HL-60 (cell line): ENCODE measurements around the gene GALNT9.

Source experiments
- DNase-seq, 2 experiments: peaks; one replicate each; pipeline ENCODE4 v3.0.0-alpha.2; 2010 to 2020; ENCODE audit warnings: low read depth in 1 of 2, low spot score in 1 of 2
- H3K27ac ChIP-seq: fragments of 250-450 bp; sonication (Bioruptor Pico); replicated peaks from 2 replicates; pipeline ENCODE4 v1.5.1; 2020; ENCODE audit warnings: mild to moderate bottlenecking, moderate library complexity
- H3K27me3 ChIP-seq: fragments of 250-450 bp; sonication (Bioruptor Pico); 2 replicates; pipeline ENCODE4 v1.5.1; 2021; ENCODE audit warnings: mild to moderate bottlenecking, moderate library complexity; ENCODE audit not compliant: insufficient read depth, poor library complexity, severe bottlenecking
- H3K4me3 ChIP-seq: replicated peaks from 2 replicates; pipeline ENCODE4 v1.5.1; 2011; ENCODE audit warnings: mild to moderate bottlenecking, control low read depth, low read length; ENCODE audit not compliant: insufficient read depth
- GABPA ChIP-seq: IDR thresholded peaks from 2 replicates; pipeline ENCODE4 v1.6.1; 2012; ENCODE audit warnings: low read depth
- POLR2AphosphoS5 ChIP-seq: IDR thresholded peaks from 2 replicates; pipeline ENCODE4 v1.6.1; 2012; ENCODE audit warnings: low read depth
- SPI1 ChIP-seq: IDR thresholded peaks from 2 replicates; pipeline ENCODE4 v1.6.1; 2012; ENCODE audit warnings: low read depth, mild to moderate bottlenecking, borderline replicate concordance
- TF ChIP-seq, protein P1 (sequence below): IDR thresholded peaks from 2 replicates; pipeline ENCODE4 v1.6.1; 2012; ENCODE audit warnings: low read depth; ENCODE audit not compliant: insufficient replicate concordance
- TF ChIP-seq, protein P2 (sequence below): IDR thresholded peaks from one replicate; pipeline ENCODE4 v1.5.1; 2011; ENCODE audit warnings: low read length, control low read depth, inconsistent platforms; ENCODE audit not compliant: insufficient read depth

The GALNT9 gene

DNA sequence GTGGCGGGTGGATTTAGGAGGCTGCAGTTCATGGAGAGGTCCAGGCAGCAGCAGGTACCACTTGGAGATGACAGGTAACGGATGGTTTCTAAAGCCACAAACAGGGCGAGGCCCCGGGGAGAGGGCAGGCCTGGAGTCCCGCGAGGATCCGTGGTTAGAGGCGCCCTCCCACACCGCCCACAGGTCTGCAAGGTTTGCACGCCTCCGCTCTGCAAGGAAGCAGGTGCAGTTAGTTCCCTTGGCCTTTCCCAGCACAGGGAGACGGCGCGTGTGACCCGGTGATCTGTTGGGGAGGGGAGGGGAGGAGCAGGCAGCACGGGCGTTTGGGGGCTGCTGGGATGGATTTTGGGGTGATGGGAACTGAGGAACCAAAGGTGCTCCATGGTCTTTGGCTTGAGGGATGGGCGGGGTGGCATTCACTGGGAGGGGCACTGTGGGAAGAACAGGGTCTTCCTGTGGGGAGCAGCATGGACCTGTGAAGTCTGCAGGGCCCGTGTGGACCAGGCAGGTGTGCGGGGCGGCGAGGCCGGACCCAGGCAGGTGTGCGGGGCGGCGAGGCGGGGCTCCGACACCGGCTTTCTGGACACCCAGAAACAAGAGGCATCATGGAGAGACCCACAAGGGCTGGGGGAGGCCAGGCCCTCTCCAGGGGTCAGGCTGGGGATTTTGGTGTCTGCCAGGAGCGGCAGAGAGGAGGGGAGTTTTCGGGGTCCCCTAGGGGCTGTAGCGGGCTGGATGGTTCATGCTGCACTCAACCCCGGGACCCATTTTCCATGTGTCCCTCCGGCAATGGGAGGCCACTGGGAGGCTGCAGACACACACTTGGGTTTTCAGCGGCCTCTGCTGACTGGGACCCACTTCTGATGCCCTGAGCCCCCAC lies 156.0 kb downstream of the GALNT9 start:
- Histone ChIP-seq H3K27ac (no peak overlapping the region), H3K4me3 (no peak overlapping the region), H3K27me3 (peaks cover 3% of the 10 kb centered on the region)
- TF ChIP-seq, protein P1, sequence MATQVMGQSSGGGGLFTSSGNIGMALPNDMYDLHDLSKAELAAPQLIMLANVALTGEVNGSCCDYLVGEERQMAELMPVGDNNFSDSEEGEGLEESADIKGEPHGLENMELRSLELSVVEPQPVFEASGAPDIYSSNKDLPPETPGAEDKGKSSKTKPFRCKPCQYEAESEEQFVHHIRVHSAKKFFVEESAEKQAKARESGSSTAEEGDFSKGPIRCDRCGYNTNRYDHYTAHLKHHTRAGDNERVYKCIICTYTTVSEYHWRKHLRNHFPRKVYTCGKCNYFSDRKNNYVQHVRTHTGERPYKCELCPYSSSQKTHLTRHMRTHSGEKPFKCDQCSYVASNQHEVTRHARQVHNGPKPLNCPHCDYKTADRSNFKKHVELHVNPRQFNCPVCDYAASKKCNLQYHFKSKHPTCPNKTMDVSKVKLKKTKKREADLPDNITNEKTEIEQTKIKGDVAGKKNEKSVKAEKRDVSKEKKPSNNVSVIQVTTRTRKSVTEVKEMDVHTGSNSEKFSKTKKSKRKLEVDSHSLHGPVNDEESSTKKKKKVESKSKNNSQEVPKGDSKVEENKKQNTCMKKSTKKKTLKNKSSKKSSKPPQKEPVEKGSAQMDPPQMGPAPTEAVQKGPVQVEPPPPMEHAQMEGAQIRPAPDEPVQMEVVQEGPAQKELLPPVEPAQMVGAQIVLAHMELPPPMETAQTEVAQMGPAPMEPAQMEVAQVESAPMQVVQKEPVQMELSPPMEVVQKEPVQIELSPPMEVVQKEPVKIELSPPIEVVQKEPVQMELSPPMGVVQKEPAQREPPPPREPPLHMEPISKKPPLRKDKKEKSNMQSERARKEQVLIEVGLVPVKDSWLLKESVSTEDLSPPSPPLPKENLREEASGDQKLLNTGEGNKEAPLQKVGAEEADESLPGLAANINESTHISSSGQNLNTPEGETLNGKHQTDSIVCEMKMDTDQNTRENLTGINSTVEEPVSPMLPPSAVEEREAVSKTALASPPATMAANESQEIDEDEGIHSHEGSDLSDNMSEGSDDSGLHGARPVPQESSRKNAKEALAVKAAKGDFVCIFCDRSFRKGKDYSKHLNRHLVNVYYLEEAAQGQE = no peak
- TF ChIP-seq GABPA (no peak), SPI1 (no peak), POLR2AphosphoS5 (peak; percentile 88)
- TF ChIP-seq, protein P2, sequence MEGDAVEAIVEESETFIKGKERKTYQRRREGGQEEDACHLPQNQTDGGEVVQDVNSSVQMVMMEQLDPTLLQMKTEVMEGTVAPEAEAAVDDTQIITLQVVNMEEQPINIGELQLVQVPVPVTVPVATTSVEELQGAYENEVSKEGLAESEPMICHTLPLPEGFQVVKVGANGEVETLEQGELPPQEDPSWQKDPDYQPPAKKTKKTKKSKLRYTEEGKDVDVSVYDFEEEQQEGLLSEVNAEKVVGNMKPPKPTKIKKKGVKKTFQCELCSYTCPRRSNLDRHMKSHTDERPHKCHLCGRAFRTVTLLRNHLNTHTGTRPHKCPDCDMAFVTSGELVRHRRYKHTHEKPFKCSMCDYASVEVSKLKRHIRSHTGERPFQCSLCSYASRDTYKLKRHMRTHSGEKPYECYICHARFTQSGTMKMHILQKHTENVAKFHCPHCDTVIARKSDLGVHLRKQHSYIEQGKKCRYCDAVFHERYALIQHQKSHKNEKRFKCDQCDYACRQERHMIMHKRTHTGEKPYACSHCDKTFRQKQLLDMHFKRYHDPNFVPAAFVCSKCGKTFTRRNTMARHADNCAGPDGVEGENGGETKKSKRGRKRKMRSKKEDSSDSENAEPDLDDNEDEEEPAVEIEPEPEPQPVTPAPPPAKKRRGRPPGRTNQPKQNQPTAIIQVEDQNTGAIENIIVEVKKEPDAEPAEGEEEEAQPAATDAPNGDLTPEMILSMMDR = no peak
- DNase-seq = peak; percentile 35 to 69

DNA sequence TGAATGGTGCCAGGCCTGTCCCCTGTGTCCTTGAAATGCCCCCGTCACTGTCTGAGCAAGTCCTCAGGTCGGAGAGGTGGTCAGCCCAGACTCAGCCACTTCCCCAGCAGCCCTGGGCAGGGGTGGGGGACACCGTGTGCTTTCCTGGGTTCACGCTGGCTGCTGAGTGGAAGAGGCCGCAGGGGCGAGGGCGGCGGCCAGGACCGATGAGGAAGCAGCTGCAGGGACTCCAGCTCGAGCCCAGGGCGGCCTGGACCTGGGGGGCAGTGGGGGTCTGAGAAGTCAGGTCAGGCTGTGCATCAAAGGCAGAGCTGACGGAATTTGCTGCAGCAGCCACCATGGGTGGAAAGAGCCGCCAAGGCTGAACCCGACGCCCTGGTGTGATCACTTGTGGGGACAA lies 156.8 kb downstream of the GALNT9 start:
- DNase-seq = no peak
- TF ChIP-seq, protein P2 = no peak
- TF ChIP-seq SPI1 = peak; percentile 21; the same call in 1 of the 2 replicates
- Histone ChIP-seq H3K4me3 (no peak overlapping the region), H3K27me3 (peaks cover 3% of the 10 kb centered on the region), H3K27ac (no peak overlapping the region)

DNA sequence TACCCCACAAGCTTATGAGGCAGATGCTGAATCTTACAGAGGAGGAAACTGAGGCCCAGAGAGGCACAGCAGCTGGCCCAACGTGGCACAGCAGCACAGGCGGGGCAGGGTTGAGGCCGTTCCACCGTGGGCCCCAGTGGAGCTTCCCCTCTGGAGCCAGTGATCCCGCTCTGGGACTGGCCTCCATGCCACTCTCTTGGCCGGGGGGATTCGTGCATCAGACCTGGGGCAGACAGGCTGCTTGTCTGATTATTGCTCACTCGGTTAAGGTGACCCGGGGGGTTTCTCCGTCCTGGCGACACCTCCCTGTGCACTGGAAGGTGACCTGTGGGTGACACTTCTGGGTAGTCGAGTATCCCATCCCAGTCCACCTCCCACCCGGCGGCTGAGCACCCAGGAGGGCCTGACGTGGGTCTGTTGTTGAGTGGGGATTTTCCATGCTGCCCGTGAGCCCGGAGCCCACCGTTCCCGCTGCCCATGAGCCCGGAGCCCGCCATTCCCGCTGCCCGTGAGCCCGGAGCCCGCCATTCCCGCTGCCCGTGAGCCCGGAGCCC lies 157.3 kb downstream of the GALNT9 start:
- no peak overlapping the region for H3K27ac ChIP-seq
- H3K4me3 ChIP-seq = no peak overlapping the region
- H3K27me3 ChIP-seq = peaks cover 3% of the 10 kb centered on the region
- DNase-seq = no peak
- no peak for TF ChIP-seq GABPA
- TF ChIP-seq, protein P1 = no peak
- TF ChIP-seq, protein P2 = no peak
- TF ChIP-seq SPI1 = no peak
- no peak for TF ChIP-seq POLR2AphosphoS5
